ENCODE measurements around the gene SCGB1D2.

DNA sequence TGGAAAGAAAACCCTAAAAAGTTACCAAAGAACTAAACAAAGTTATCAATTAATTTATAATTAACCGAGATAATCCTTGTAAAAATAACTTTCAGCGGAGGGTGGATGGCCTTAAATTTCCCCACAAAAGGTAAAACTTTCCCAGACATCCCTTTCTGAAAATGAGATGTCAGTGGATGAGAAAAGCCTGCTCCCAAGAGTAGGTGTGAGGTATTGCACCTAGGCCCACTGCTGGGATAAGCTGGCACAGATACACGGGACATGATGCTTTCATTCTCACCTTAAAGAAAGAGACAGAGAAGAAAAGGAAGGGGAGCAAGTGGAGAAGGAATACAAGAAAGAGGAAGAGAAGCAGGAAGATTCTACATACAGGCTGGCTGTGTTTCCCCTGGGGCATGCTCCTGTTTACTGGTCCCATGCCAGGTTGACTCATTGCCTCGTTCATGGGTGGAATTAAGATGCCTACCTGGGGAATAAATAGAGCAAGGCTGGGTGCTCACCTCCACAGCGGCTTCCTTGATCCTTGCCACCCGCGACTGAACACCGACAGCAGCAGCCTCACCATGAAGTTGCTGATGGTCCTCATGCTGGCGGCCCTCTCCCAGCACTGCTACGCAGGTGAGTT lies 27.7 kb downstream of the SCGB1D2 start, which contains the start of gene SCGB2A2:
- TF ChIP-seq YY1 (IDR thresholded peaks at IDR 0.05; ENCODE audit: low read depth) (no peak), CREB1 (IDR thresholded peaks at IDR 0.05; ENCODE audit: low read depth) (no peak)
